GM19238 (cell line): ENCODE measurements around the gene BLOC1S5.
"Not testable (repeated sequence)": the region's sequence is repeated elsewhere in the genome, so short reads cannot be mapped to it uniquely, and the experiment has no call there.

ENCODE experiments used
- DNase-seq: peaks from one replicate; pipeline ENCODE4 v3.0.0; 2011; ENCODE audit warnings: low spot score; ENCODE audit not compliant: insufficient read length

The BLOC1S5 gene

GRCh38 chr6:8045769-8046168, 18.4 kb downstream of the BLOC1S5 start:
- not testable (repeated sequence) for DNase-seq

DNA sequence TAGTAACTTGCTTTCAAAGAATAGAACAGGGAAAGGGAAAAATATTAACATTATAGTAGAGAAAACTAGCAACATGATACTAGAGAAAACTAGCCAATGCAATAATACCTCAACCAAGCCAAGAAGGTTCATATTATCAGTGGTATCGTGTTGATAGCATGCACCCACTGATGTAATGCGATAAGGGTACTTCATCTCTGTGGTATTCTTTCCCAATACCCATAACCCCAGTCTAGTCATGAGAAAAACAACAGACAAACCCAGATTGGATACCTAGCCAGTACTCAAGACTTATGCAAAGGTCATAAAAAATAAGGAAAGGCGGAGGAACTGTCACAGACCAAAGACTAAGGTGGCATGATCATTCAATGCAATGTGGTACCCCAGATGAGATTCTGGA, 21.0 kb downstream of the BLOC1S5 start:
- DNase-seq, result no peak

- DNase-seq, result no peak
Measured at GRCh38 chr6:8041913-8042583, 22.1 kb downstream of the BLOC1S5 start.

- not testable (repeated sequence) for DNase-seq
Measured at GRCh38 chr6:8034107-8034506, 30.1 kb downstream of the BLOC1S5 start.

DNA sequence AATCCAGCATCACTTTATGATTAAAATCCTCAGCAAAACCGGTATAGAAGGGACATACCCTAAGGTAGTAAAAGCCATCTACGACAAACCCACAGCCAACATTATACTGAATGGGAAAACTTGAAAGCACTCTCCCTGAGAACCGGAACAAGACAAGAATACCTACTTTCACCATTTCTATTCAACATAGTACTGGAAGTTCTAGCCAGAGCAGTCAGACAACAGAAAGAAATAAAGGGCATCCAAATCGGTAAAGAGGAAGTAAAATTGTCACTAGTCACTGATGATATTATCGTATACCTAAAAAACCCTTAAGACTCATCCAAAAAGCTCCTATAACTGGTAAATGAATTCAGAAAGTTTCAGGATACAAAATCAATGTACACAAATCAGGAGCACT, 33.3 kb downstream of the BLOC1S5 start:
- no peak for DNase-seq

DNA sequence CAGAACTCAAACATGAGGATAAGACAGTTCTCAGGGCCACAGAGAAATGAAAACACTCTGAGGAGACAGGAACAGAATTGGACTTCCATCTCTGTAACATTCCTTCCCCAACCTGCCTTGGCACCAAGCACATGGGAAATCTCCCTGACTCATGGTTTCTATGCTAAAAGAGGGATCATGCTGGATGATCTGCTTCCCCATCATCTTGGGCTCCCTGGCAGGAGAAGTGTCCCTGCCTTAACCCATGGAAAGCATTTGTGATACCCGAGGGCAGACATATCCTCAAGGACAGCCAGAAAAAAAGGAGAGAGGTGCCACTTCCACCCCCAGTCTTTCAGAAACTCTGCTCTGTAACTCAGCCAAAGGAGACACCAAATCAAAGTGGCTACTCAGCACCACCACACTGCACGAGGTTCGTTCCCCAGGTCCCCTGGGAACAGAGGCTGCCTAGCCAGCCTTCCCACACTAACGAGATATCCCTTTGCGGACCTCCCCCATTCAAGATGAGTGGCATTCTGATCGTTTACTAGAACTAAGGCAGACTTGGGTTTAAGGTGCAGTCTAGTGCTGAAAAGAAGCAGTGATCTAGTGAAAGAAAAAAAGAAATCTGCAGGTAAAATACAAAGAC, 34.8 kb downstream of the BLOC1S5 start:
- DNase-seq, result no peak

GRCh38 chr6:8027965-8028651, 36.1 kb downstream of the BLOC1S5 start:
- DNase-seq, result no peak

GRCh38 chr6:8026800-8027199, 37.4 kb downstream of the BLOC1S5 start:
- DNase-seq, result no peak

DNA sequence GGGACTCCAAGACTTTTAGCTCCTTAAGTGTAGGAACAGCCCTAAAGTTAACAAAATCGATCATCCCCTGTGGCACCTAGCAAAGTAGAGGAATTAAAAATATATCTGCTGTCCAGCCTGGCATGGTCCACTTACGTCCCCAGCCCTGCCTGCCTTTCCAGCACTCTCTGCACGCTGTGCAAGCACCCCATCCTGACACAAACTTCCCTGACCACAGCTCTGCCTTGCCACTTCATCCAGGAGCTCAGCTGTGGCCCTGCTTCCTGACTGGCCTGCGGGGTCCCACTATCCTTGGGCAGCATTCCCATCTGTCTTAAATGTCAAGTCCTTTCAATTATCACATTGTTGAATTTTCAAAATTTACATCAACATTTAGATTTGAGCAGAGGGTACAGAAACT, 39.0 kb downstream of the BLOC1S5 start:
- no peak for DNase-seq

DNA sequence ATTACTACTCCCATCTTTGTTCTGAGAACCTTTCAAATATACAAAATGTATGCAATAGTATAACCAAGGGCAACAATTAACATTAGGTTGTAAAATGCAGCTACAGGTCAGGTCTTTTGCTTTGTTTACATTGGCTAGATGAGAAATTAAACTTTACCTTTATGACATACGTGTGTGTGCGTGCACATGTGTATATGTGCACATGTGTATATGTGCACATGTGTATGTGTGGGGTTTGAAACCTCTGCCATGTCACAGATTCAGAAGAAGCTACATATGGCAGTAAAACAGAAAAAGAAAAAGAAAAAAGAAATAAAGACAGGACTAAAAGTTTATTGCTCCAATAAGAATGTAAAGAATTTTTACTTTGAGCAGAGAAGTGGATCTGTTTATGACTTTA, 40.6 kb downstream of the BLOC1S5 start:
- no peak for DNase-seq

DNA sequence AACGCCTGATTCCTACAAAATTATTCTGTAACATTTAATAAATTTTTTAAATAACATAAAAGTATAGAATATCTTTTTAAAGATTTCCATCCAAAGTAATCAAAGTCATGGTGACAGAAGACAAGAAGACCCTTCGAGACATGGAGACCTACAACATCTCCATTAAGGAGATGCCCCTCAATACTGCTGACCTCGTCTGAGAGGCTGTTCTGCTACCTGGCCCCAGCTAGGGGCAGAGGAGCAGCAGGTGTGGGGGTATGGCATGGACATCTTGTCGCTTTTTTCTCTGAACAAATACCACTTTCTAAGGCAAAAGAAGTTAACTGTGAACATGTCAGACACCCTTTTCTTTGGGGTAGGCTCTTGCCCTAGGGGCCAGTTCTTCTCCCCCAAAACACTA, 44.1 kb downstream of the BLOC1S5 start:
- DNase-seq, result no peak

DNA sequence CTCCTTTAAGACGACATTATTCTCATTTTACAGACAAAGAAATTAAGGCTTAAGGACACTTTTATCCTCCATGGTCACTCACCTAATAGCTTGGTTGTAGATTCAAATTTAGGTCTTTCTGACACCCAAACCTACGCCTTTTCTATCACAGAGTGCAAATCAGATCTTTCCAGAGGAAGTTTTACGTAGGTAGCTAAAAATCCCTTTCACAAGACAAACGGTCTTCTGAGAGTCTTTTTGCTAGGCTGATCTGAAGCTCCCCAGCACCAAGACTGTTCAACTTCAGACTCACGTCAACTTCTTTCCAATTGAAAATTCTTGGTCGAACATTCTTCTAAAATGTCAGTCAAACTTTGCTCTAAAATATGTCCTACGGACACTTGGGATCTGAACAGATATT, 46.5 kb downstream of the BLOC1S5 start:
- DNase-seq, result no peak

DNA sequence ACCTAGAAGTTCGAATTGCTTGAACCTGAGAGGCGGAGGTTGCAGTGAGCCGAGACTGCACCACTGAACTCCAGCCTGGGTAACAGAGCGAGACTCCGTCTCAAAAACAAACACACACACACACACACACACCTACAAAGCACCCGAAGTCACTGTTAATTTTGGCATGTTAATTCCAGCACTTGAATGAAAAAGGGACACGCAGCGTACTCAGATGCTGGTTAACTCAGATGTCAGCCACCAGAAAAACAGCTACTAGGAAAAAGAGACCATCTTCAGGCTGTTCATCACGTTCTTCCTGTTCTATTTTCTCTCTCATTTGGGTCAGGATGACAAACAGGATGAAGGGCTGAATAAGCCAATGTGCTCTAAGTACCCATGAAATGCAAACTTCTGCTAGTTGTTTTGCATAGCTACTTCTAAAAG, 46.9 kb downstream of the BLOC1S5 start:
- DNase-seq, result no peak

- no peak for DNase-seq
Measured at GRCh38 chr6:8014947-8015346, 49.2 kb downstream of the BLOC1S5 start.

DNA sequence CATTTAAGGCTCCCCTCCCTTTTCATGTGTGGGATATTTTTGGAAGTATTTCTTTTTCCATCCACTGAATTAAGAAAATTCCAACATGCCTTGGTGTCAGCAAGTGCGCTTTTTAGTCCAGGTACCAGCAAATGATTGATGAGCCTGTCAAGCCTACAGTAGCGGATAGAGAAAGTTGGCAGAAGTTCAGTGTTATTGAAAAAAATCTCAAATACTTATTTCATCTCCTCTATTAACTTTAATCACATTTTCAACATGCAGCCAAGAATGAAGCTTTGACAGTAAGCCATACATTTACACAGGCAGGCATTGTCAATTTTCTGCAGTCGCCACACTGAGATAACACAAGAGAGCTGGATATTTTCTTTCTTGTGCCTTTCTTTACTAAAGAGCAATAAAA, 50.4 kb downstream of the BLOC1S5 start:
- no peak for DNase-seq

DNA sequence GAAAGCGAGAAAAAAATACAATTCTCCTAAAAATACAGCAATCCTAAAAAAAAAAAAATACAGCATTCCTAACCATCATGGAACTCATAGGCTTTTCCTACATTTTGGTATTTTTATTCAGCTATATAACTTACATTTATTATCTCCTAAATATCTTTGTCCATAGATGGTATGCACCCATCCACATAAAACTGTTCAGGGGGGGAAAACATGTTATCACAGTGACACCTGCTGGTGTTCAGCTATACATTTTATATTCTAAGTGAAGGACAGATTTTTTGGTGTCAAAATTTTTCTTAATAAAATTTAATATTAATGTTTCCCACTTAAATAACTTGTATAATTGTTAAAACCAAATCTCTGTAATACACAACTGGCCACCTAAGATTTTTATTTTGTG, 58.0 kb downstream of the BLOC1S5 start:
- no peak for DNase-seq

GRCh38 chr6:8005136-8005535, 59.1 kb downstream of the BLOC1S5 start:
- DNase-seq, result no peak

GRCh38 chr6:8000636-8001035, 63.6 kb downstream of the BLOC1S5 start:
- no peak for DNase-seq

- no peak for DNase-seq
Measured at GRCh38 chr6:8000188-8000596, 64.0 kb downstream of the BLOC1S5 start.

- DNase-seq, result no peak
Measured at GRCh38 chr6:7999201-7999600, 65.0 kb downstream of the BLOC1S5 start.

DNA sequence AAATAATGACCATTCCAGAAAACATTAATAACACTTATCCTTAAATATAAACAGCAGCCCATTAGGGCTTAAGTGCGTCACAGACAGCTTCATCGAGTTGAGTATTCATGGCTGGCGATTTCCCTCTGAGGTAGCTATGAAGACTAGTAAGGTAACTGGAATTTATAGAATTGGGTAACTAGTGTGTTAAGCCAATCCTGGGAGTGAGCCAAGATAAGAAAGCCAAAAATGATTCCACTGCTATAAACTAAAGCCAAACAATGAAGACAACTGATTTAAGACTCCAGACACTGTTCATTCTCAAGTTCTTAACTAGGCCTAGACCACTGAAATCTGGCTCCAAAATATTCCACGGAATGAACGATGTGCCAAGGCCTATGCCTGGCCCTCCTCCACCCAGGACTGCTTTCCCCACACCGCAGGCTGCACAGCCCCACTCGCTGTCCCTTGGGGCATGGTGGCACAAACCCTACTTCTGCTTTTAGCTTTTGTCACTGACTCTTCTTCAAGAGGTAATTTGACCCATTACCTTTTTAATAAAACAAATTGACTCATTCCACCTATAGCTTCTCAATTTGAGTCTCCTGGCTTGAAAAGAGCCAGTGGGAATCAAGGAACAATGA, 66.0 kb downstream of the BLOC1S5 start:
- no peak for DNase-seq

DNA sequence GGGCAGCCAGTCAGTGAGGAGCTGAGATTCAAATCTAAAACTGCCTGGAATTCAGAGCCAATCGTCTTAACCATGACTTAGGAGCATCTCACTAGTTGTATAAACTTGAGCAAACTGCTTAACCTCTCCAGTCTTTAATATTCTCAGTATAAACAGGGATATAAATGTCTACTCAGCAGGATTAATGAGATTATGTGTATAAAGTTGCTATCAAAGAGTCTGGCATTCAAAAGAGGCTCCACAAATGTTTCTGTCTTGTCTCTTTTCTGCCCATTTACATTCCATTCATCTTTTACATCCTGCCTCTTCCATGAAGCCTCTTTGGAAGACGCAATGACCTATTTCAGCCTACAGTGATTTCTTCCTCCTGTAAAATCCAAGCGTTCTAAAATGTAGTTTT, 66.9 kb downstream of the BLOC1S5 start:
- no peak for DNase-seq
